CD4-positive, alpha-beta T cell treated with Interleukin-21 for 1 hour (primary cell): Measurements from ENCODE around the gene STRADB.
"Not testable (repeated sequence)": the region's sequence is repeated elsewhere in the genome, so short reads cannot be mapped to it uniquely, and the experiment has no call there.

Experiments
- DNase-seq: peaks from one replicate; pipeline ENCODE4 v3.0.0-alpha.2; 2020

The STRADB gene

DNA sequence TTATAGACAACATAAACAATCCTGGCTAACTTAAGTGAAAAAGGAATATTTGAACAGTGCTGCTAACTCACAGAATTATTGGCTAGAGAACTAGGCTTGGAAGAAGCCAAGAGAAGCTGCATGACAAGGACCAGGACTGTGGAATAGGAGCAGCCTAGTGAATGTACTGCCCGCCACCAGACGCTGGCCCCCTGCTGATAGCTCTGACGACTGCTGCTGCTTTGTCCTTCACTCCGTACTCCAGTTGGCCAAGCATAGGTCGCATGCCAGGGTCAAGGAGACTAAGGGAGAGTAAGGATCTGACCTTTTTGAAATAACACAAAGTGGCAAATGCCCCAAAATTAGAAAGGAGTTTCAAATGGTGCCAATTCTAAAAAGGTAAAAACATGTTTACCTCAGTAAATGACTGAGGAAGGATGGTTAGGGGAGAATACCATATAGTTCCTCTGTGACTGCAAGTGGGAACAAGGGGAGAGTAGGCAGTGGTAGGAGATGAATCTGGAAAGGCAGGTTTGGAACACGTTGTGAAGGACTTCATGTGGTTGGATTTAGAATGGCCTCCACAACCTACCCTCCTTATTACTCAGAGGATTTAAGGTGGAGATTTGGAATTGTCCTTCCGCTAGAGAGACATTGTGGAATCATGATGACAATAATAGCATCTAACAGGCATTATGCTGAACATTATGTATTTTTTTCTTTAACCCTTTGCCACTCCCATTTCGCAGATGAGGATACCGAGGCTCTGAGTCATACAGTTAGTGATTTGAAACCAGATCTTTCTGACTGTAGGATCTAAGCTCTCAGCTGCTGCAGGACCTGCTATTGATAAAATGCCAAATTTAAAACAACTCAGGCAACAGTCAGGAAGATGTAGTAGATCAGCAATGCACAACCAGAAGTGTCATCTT is 19.5 kb downstream of the STRADB start:
- DNase-seq: no peak

DNA sequence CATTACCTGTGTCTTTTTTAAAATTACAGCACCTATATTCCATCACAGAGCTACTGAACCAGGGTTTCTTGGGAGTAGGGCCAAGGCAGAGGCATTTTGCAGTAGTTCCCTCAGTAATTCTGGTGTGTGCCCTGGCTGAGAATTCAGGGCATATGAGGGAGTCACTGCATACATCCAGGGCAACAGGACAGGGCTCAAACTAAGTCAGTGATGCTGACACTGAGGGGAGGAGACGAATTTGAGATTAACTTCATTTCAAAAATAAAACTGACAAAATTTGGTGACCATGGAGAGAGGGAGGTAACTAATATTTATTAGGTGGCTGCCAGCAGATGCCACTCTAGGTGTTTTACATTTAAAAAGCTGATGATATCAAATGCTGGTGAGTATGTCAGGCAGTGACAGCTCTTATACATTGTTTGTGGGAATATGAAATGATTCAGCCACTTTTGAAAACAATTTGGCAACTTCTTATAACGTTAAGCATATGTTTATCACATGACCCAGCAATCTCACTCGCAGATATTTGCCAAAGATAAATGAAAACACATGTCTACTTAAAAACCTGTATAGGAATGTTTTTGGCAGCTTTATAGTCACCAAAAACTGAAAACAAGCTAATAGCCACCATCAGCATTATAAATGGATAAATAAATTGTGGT is 20.3 kb downstream of the STRADB start:
- DNase-seq: no peak

DNA sequence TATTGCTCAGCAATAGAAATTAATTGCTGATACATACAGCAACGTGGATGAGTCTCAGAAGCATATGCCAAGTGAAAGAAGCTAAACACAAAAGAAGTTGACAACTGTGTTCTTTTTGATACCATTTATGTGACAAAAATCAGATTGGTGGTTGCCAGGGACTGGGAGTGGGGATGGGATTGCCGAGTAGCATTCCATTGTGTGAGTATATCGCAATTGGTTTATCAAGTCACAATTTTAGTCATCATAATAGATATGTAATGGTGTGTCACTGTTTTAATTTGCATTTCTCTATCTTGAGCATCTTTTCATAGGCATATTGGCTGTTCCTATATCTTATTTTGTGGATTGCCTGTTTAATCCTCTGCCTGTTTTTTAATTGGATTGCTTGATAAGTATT is 20.9 kb downstream of the STRADB start:
- DNase-seq: no peak

DNA sequence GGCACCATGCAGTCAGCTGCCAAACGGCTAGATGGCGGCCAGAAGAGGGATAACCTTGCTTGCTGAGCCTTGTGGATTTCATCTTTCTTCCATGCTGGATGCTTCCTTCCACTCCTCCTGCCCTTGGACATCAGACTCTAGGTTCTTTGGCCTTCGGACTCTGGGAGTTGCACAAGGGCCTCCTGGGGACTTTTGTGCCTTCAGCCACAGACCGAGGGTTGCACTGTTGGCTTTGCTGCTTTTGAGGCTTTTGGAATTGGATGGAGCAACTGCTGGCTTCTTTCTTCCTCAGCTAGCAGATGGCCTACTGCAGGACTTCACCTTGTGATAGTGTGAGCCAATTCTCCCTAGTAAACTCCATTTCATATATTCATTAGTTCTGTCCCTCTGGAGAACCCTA is 31.0 kb downstream of the STRADB start:
- no peak for DNase-seq

DNA sequence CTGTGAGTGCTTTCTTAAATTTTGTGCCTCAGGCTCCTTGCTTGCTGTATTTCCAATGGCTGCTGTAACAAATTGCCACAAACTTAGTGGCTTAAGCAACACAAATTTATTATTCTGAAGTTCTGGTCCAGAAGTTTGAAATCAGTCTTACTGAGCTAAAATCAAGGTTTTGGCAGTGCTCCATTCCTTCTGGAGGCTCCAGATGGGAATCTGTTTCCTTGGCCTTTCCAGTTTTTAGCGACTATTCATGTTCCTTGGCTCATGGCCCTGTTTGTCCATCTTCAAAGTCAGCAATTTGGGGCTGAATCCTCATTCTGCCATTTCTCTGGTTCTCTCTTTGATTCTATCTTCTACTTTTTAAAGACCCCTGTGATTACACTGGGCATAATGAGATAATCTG is 31.8 kb downstream of the STRADB start:
- no peak for DNase-seq

DNA sequence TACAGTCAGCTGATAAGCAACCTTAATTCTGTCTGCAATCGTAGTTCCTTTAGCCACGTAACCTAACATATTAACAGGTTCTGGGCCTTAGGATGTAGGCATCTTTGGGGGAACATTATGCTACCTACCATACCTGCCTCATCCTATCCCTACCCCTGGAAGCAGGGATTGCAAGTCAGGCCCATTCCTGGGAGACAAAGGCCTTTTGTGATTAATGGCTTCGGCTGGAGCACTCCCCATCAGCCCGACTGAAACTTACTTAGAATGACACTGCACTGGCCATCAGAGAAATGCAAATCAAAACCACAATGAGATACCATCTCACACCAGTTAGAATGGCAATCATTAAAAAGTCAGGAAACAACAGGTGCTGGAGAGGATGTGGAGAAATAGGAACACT is 32.2 kb downstream of the STRADB start:
- DNase-seq: not testable (repeated sequence)

DNA sequence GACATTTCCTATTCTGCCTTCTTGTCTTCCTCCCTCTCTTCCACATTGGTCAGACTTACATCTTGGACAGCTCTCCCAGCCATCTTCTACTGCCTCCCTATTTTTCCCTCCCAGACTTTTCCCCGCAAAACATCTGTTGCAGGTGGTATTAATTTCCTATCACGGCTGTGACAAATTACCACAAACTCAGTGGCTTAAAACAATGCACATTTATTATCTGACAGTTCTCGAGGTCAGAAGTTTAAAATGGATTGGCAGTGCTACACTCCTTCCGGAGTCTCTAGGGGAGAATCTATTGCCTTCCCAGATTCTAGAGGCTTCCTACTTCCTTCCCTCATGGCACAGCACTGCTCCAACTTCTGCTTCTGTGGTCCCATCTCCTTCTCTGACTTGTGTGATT is 33.3 kb downstream of the STRADB start:
- DNase-seq: no peak

DNA sequence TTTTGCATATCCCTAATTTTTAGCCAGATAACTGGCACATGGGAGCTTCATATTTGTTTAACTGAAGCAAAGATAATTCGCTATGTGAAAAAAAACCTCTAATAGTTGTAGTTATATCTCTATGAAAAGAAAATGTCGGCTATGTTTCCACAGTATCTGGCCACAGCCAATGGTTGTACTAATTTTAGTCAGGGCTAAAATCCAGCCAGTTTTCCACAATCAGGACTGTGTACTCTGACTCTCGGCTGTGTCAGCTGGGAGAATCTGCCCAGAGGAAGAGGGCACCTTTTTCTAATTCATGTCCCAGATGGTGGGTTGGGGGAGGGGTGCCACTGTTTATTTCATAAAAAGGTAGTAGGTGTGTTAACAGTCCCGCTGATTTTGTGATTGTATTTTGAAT is 38.8 kb downstream of the STRADB start:
- no peak for DNase-seq

DNA sequence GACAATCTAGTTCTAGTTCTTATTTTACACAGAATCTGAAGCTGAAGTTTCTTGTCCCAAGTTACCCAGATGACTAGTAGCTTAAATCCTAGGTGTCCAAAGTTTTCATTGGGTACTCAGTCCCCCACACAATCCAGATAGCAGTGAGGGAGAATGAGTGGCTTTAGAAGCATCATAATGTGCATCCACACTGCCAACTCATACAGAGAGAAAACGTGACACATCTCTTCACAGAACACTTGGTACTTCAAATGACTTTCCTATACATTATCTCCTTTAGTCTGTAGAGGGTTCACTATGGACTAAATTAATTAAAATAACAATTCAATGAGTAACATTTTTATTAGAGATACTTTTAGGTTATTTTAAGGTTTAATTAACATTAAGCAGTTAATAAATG is 45.2 kb downstream of the STRADB start:
- DNase-seq: no peak

DNA sequence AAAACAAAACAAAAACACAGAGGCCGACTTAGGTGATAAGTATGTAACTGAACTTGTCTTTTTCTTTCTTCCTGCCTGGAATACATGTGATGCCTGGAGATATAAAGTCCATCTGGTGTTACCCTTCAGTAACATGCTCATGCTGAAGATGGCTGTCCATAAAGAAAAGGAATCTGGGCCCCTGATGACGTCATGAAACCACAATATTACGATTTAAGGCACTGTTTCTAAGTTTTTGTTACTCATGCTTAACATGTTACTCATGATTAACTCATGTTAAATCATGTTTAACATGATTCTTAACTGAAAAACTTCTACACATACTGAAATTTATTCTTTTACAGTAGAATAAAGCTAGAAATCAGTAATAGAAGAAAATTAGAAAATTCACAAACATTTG is 49.0 kb downstream of the STRADB start:
- no peak for DNase-seq

DNA sequence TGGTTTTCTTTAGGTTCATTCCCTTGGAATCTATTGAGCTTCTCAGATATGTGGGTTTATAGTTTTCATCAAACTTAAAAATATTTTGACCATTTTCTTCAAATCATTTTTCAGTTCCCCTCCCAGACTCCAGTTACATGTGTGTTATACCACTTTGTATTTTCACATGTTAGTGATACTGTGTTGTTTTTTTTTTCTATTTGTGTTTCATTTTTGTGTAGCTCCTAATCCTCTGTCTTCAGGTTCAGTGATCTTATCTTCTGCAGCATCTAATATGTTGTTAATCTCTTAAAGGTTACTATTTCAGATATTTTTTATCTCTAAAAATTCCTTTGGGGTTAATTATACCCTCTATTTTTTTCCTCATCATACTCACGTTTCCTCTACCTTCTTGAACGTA is 51.2 kb downstream of the STRADB start:
- no peak for DNase-seq

DNA sequence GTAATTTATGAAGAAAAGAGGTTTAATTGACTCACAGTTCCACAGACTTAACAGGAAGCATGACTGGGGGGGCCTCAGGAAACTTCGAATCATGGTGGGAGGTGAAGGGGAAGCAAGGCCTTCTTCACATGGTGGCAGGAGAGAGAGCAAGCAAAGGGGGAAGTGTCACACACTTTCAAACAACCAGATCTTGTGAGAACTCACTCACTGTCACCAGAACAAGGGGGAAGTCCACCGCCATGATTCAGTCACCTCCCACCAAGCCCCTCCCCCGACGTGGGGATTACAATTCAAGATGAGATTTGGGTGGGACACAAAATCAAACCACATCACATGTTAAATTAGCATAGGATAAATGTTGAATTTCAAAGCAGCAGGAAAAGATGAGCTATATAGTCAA is 56.2 kb downstream of the STRADB start:
- DNase-seq: no peak

DNA sequence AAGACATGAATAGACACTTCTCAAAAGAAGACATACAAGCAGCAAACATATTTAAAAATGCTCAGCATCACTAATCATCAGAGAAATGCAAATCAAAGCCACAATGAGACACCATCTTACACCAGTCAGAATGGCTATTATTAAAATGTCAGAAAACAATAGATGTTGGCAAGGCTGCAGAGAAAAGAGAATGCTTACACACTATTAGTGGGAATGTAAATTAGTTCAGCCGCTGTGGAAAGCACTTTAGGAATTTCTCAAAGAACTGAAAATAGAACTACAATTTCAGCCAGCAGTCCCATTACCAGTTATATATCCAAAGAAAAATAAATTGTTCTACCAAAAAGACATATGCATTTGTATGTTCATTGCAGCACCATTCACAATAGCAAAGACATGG is 61.7 kb downstream of the STRADB start:
- no peak for DNase-seq

DNA sequence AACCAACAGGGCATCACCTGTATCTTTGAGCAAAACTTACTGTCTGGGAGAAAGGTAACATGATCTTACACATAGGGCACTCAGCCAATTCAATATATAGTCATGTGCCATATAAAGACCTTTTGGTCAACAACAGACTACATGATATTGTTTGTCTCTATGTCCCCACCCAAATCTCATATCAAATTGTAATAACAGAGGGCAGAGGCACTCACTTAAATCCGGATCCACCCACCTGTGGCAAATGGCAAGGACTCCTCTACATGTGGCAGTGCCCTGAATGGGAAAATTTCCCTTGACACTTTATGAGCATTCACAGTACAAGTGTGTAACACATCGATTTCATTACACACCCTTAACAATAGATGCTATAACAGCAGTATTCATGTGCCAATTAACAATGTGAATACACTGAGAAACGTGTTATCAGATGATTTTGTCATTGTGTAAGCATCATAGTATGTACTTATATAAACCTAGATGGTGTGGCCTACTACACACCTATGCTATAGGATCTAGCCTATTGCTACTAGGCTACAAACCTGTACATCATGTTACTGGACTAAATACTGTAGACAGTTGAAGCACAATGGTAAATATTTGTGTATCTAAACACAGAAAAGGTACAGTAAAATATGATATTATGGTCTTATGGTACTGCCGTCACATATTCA is 64.2 kb downstream of the STRADB start:
- DNase-seq: no peak

DNA sequence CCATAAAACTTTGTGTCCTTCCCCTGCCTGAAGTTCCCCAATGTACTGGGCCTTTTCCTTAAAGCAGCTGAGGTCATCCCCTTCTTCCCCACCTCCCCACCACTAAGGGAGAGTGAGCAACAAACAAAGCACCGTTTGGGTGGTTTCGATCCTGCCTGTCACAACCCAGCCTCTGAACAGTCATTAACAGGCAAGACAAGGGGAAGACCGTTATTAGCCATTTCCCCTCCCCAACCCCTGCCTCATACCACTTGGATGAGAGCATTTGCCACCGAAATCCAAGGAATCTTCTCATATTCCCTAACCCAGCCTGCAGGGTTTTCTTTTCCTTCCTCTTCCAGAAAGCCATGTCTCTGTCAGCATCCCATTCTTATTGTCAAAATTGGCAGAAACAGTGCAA is 65.6 kb downstream of the STRADB start:
- no peak for DNase-seq

DNA sequence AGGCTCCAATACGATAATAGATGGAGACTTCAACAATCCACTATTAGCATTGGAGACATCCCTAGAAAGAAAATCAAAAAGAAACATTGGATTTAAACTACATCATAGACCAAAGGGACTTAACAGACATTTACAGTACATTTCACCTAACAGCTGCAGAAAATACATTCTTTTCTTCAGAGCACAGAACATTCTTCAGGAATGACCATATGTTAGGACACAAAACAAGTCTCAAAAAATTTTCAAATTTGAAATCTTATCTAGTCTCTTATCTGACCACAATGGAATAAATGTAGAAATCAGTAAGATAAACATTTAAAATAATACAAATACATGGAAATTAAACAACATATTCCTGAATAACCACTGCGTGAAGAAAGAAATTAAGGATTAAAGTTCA is 68.7 kb downstream of the STRADB start:
- DNase-seq: no peak

DNA sequence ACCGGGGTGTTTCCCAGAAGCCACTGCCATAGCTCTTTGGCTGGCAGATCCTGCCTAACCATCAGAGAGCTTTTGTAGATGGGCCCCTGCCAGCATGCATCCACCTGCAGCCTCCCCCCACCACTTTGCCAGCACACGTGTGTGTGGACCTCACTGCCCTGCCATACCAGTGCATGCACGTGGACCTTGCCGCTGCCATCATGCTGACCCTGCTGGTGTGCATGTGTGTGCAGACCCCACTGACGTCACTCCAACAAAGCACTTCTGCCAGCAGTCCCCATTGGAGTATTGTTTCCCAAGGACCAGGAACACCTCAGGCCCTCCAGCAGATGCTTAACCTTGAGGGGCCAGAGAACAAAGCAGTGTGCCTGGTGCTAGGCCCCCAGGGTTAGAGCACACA is 71.4 kb downstream of the STRADB start:
- DNase-seq: no peak

DNA sequence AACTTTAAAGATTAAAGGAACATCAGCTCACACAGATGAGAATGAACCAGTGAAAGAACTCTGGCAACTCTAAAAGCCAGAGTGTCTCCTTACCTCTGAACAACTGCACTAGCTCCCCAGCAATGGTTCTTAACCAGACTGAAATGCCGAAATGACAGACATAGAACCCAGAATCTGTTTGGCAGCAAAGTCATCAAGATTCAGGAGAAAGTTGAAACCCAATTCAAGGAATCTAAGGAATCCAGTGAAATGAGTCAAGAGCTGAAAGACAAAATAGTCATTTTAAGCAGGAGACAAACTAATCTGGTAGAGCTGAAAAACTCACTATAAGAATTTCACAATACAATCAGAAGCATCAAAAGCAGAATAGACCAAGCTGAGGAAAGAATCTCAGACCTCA is 72.0 kb downstream of the STRADB start:
- DNase-seq: no peak
